ENCODE data around the gene SIAH2.

SIAH2 gene

DNA sequence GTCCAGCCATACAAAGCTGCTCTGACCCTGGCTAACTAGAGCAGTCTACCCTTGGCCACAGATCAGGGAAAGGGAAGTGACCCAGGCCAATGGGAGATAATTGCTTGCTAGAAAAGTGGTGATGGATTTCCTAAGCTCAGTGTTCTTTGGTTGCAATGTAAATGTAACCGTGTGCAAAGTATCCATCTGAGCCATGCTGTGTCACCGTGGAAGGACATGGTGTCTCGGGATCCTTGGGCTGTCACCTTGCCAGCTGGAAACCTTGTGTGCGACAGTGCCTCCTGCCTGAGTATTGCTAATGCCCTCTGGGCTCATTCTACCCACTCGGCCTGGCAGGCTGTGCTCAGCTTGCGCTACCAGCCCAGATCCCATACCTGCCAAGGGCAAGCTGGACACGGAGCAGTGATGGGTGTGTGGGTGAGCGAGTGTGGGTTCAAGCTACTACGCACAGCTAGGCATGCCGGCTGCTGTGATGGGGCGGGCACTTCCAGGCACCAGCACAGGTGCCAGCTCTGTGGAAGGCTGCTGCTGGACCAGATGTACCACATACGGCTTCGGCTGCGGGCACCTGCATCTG, 10.7 kb upstream of the SIAH2 start:
- no peak for DNase-seq

DNA sequence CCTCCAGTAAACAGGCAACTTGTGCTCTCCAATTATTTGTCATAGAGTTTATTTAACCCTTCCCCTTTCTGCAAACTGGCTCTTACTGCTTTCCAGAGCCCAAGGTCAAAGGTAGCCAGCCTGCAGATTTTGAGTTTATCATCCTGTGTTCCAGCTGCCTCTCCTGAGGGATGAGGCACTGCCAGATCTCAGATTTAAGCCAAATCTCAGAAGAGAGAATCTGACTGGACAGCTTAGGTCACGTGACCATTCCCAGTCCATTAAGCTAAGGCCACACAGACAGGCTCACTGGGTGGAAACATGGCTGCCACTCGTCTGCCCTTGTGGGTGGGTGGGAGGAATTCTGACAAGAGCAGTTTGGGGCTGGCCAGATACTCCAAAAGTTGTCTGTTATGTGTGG, 8.6 kb upstream of the SIAH2 start:
- no peak for DNase-seq

GRCh38 chr3:150770681-150771080, 7.7 kb upstream of the SIAH2 start:
- DNase-seq, result no peak

GRCh38 chr3:150766742-150767141, 3.8 kb upstream of the SIAH2 start:
- no peak for DNase-seq

- DNase-seq, result no peak
Measured at GRCh38 chr3:150765949-150766720, 3.2 kb upstream of the SIAH2 start.

DNA sequence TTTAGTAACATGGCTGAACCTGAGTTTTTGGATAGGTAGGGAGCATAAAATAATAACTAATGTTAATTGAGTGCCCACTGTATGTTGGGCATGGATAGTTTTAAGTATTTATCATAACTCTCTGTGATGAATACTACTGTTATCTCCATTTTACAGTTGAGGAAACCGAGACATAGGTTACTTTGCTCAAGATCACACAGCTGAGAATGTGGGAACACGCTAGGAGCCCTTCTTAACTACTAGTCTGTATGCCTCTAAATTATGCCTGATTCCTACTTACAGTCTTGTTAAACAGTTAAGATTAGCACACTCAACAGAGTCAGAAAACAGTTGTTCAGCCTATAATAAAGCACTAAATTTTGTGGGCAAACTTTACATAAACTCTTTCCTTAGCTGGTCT, 2.0 kb upstream of the SIAH2 start:
- DNase-seq, result no peak

- DNase-seq, result no peak
Measured at GRCh38 chr3:150764566-150764965, 1.6 kb upstream of the SIAH2 start.

DNA sequence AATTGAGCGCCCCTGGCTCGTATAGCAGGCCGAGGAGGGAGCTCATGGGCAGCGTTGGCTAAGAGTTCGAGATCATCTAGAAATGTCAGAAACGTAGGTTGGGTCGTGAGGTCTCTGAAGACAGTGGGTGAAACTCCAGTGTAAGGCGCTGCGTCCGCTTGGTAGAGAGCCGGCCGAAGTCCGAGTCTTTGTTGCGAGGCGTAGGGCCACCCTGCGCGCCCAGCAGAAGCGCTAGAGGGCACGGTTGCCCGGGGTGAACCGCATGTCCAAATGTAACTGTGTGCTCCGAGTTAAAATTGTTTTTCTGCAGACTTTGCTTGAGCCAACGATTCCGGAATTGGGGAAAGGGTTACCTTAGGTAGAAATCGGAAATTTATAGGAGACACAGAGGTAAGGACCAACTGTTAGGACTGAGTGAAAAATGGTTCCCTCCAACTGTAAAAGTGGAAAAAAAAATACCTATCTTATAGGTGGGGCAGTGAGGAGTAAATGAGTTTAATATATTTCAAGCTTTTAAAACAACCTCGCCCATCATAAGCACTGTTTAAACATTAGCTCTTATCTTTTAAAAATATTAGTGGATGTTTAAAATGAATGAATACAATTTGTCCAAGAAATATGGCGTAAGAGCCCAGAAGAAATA, 993 bp upstream of the SIAH2 start:
- DNase-seq, result peak; percentile 44

- no peak for DNase-seq
Measured at GRCh38 chr3:150762662-150763121, 277 bp downstream of the SIAH2 start.

- no peak for DNase-seq
Measured at GRCh38 chr3:150761831-150762661, 923 bp downstream of the SIAH2 start.

- peak; percentile 52 for DNase-seq
Measured at GRCh38 chr3:150760431-150761200, 2.4 kb downstream of the SIAH2 start.

GRCh38 chr3:150759947-150760346, 3.0 kb downstream of the SIAH2 start:
- DNase-seq, result no peak

- DNase-seq, result no peak
Measured at GRCh38 chr3:150759319-150759718, 3.6 kb downstream of the SIAH2 start.

DNA sequence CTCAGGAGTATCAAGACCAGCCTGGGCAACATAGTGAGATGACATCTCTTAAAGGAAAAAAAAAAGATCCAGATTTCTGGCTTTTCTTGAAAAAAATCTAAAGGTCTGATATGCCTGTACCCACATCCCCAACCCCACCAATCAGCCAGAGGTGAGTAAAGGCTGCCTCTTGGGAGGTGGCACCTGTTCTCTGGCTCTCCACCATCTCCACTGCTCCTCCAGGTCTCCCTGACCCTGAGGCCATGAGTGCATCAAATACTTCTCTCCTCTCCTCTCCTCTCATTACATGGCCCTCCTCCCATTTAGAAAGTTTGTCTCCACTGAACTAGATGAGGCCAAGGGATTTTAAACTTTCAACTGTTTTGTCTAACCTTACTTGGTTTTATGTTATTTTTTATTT, 5.2 kb downstream of the SIAH2 start:
- no peak for DNase-seq

DNA sequence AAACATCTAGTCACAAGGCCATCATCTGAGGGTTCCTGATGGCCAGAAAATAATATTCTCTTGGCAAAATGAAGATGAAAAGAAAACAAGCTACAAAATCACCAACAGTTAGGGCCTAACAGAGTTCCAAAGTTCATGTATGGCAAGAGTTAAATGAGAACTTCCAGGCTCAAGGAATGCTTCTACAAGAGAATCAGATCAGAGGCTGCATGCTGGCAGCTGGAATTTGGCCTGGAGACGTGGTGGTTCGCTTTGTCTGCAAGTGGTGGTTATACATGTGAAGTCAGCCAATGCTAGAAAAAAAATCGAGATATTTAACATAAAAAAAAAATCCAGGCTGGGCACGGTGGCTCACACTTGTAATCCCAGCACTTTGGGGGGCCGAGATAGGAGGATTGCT, 5.6 kb downstream of the SIAH2 start:
- no peak for DNase-seq

DNA sequence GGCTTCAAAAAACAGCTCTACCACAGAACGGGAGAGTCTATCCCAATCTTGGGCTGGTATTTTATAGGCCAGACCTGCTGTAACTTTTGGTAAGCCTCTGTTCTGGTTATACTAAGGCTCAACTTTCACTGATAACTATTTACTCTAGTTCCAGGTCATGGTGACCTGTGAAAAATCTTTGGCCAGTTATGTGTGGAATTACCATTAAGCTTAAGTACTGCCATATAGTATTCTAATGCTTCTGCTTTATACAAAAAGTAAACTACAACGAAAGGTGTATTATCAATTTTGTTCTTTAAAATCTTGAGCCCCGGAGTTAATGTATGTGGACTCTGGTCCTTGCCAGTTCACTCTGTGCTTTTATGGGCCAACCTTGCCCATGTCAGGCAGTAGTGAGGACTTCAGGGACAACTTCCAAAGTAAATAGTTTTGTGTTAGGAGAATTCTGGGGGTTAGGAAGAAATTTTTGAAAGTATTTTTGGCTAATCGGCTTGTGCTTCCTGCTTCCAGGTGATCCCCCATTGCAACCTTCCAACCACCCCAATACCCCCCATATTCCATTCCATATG, 6.4 kb downstream of the SIAH2 start:
- no peak for DNase-seq

DNA sequence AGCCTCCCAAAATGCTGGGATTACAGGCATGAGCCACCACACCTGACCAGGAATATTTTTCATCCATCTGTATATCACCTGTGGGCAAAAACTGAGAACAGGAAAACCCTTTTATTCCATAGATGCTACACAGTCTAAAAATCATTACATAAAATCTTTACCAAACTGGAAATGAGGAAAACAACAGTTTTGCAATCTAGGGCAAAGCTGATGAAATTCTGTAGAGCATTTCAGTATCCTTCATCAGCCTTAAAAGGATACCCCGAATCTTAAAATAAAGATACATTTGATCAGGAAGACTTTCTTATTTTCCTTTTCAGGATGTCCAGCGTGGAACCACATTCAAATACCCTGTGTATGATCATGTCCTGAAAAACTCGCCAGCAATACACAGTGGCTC, 7.1 kb downstream of the SIAH2 start:
- no peak for DNase-seq

DNA sequence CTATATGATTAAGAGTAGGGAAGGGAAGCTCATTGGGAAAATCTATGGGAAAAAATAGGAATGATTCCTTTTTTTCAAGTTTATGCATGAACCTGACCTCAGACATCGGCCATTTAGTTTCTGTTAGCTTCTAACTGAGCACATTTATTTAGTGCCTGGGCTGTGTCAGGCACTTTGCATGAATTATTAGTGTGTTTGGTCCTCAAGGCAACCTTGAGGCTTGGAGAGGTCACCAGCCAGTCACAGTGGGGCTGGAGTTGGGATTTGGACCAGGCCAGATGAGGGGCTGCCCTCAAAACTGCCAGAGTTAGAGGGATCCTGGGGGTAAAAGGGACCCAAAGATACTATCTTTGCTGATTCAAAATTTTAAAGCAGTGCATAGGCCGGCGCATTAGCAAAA, 8.1 kb downstream of the SIAH2 start:
- DNase-seq, result no peak

GRCh38 chr3:150751781-150752263, 11.1 kb downstream of the SIAH2 start:
- no peak for DNase-seq

DNA sequence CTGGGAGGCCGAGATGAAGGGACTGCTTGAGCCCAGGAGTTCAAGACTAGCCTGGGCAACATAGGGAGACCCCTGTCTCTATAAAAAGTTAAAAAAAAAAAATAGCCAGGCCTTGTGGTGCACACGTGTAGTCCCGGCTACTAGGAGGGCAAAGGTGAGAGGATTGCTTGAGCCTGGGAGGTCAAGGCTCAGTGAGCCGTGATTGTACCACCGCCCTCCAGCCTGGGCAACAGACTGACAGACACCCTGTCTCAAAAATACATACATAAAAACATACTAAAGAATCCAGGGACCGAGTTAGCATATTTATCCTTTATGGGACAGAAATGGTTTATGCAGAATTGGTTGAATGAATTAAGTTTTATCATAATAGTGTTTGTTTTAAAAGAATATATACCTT, 13.7 kb downstream of the SIAH2 start:
- DNase-seq, result no peak

GRCh38 chr3:150748684-150749047, 14.3 kb downstream of the SIAH2 start:
- no peak for DNase-seq
